AG10803 (cell line): ENCODE data around the gene LIN54.
A peak's percentile ranks its signal among the peaks of the same experiment; 100 is the strongest.
"Not testable (repeated sequence)": the region's sequence is repeated elsewhere in the genome, so short reads cannot be mapped to it uniquely, and the experiment has no call there.

Experiments used
- DNase-seq: peaks from one replicate; pipeline ENCODE4 v3.0.0; 2010; ENCODE audit warnings: low read depth
- H3K4me3 ChIP-seq: 2 replicates; pipeline ENCODE4 v1.5.1; 2011; ENCODE audit warnings: mild to moderate bottlenecking, low read length, control low read depth
- CTCF ChIP-seq: conservative IDR thresholded peaks from 2 replicates; pipeline ENCODE4 v1.5.1; 2011; ENCODE audit warnings: mild to moderate bottlenecking, low read length, control low read depth, inconsistent platforms

Gene LIN54

GRCh38 chr4:83011689-83012199 is 1.1 kb upstream of the LIN54 start:
- peak; percentile 4 for DNase-seq
- TF ChIP-seq CTCF = no peak
- H3K4me3 ChIP-seq = peak overlapping the region; percentile 70

DNA sequence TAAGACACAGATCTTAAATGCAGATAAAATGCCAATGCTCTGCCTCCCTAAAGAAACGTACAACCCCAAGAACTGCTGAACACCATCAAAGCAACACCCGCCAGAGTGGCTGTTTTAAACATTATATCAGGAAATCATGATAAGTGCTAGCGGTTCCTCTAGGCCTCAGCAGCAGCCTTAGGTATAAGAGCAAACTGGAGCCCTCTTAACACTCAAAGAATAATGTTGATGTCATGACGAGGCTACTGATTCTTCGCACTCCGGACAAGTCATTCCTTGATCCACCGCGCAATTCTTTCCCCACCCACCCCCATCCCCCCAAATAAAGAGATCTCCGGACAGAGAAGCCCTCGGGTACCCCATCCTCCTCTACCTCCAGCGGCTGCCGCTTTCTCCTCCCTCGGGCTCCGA is 507 bp downstream of the LIN54 start:
- H3K4me3 ChIP-seq = peak overlapping the region; percentile 84
- DNase-seq = peak; percentile 33
- no peak for TF ChIP-seq CTCF

GRCh38 chr4:83009529-83009928 is 1.1 kb downstream of the LIN54 start:
- peak overlapping the region; percentile 84 for H3K4me3 ChIP-seq
- TF ChIP-seq CTCF = no peak
- DNase-seq = peak; percentile 24

- not testable (repeated sequence) for H3K4me3 ChIP-seq, DNase-seq
Observed at GRCh38 chr4:83003044-83003791, 7.4 kb downstream of the LIN54 start.

GRCh38 chr4:83002329-83002728 is 8.3 kb downstream of the LIN54 start:
- DNase-seq = no peak
- no peak for TF ChIP-seq CTCF
- no peak overlapping the region for H3K4me3 ChIP-seq

- DNase-seq = no peak
- no peak for TF ChIP-seq CTCF
- H3K4me3 ChIP-seq = no peak overlapping the region
Observed at GRCh38 chr4:82998898-82999297, 11.7 kb downstream of the LIN54 start.

GRCh38 chr4:82994834-82995233 is 15.8 kb downstream of the LIN54 start:
- no peak for DNase-seq
- TF ChIP-seq CTCF = no peak

More at GRCh38 chr4:82994834-82995233, 15.8 kb downstream of the LIN54 start:
- no peak overlapping the region for H3K4me3 ChIP-seq
